ENCODE results near the gene ASAP2.

ASAP2 gene

DNA sequence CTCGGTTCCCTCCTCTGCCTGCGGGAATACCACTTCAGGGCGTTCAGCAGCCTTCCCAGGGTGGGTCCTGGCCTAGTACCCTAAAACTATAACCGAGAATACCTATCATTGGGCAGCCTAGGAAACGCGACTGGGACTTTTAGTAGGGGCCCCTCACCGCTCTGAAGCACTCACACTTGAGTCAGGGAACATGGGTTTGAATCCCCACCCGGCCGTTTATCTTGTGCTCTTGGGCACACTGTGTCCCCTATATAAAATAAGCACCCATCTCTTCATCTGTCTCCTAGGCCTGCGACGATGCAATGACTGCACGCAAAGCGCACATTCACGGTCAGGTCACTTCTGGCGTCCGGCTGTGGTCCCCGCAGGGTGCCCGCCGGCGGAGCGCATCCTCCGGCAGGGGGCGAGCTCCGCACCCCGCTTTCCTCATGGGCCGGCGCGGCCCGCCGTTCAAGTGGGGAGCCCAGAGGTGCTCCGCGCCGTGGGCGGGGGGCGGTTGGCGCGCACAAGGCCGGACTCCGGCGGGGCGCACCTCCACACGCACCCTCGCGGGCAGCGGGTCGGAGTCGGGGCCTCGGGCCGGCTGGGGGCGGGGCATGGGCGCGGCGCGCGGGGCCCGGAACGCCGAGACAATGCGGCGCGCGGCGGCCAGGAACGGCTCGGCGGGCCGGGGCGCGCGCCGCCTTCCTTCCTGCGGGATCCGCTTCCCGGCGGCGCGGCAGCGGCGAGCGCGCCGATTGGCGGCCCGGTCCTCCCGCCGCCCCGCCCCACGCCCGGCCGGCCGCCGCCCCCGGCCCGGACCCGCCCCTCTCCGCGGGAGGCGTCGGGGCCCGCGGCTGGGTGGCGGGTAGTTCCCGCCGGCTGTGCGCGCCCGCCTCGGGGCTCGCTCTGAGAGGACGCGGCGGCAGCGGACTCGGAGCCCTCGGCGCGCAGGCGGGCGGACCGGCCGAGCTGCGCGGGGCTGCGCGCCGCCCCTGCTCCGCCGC is at the start of gene ASAP2:
ASAP2 (plus strand) TSS at position 850 of the 986 bp plus-strand sequence. CDS start 293 bp downstream, outside the sequence.
- H3K9ac ChIP-seq (ENCODE audit: low read length): no peak within 1 kb of the TSS
- H3K4me3 ChIP-seq (ENCODE audit: low read depth, low read length, poor library complexity, severe bottlenecking): peak within 1 kb of the TSS; percentile 51
- no peaks in the 10 kb centered on the region for H3K4me1 ChIP-seq (ENCODE audit: insufficient read depth, low read length, severe bottlenecking)
- no peaks in the 10 kb centered on the region for H3K9me2 ChIP-seq (ENCODE audit: low read depth, low read length)
- H3K9me3 ChIP-seq (ENCODE audit: low read length): no peaks in the 10 kb centered on the region
- no peaks in the 10 kb centered on the region for H3K79me2 ChIP-seq (ENCODE audit: insufficient read depth, low read length)
- no peaks in the 10 kb centered on the region for H3F3A ChIP-seq (ENCODE audit: insufficient read depth, low read length)
- no peaks in the 10 kb centered on the region for H4K20me1 ChIP-seq (ENCODE audit: insufficient read depth, low read length)
- H3K4me2 ChIP-seq (ENCODE audit: low read length): peak within 1 kb of the TSS; percentile 56
- no peaks in the 10 kb centered on the region for H3K36me3 ChIP-seq (ENCODE audit: insufficient read depth, low read length)
- no peak within 1 kb of the TSS for H3K27ac ChIP-seq (ENCODE audit: low read depth, low read length, poor library complexity, severe bottlenecking)
- no peaks in the 10 kb centered on the region; the same call in 1 of the 2 replicates for H3K27me3 ChIP-seq (ENCODE audit: insufficient read depth, low read length)
- no peak within 1 kb of the TSS for H2AFZ ChIP-seq (ENCODE audit: low read length)
- TF ChIP-seq, protein P1, sequence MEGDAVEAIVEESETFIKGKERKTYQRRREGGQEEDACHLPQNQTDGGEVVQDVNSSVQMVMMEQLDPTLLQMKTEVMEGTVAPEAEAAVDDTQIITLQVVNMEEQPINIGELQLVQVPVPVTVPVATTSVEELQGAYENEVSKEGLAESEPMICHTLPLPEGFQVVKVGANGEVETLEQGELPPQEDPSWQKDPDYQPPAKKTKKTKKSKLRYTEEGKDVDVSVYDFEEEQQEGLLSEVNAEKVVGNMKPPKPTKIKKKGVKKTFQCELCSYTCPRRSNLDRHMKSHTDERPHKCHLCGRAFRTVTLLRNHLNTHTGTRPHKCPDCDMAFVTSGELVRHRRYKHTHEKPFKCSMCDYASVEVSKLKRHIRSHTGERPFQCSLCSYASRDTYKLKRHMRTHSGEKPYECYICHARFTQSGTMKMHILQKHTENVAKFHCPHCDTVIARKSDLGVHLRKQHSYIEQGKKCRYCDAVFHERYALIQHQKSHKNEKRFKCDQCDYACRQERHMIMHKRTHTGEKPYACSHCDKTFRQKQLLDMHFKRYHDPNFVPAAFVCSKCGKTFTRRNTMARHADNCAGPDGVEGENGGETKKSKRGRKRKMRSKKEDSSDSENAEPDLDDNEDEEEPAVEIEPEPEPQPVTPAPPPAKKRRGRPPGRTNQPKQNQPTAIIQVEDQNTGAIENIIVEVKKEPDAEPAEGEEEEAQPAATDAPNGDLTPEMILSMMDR (IDR thresholded peaks at IDR 0.05; ENCODE audit: low read length): peak; percentile 49
- no peak for TF ChIP-seq EZH2 (IDR thresholded peaks at IDR 0.05; ENCODE audit: borderline replicate concordance, low read length)

DNA sequence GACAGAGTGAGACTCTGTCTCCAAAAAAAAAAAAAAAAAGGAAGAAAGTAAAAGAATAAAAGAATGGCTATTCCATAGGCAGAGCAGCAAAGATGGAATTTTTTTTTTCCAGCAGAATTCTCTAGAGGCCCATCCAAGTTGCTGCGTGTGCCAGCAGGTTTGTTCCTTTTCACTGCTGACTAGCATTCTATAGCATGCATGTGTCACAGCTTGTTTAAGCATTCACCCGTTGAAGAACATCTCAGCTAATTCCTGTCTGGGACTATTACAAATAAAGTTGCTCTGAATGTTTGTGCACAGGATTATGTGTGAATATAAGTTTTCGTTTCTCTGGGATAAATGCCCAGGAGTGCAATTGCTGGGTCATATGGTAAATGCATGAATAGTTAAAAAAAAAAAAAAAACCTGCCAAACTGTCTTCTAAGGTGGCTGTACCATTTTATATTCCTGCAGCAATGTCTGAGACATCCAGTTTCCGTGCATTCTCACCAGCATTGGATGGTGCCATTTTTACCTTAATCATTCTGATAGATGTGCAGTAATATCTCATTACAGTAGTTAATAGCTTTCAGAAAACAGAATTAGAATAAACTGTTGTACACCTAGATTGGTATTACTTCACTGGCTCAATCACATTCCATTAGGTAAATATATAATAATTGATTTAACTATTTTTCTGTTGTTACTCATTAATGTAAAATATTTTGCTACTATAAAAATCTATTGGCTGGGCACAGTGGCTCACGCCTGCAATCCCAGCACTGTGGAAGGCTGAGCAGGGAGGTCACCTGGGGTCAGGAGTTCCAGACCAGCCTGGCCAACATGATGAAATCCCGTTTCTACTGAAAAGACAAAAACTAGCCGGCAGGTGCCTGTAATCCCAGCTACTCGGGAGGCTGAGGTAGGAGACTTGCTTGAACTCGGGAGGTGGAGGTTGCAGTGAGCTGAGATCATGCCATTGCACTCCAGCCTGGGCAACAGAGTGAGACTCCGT is 47.5 kb upstream of the ASAP2 start:
- TF ChIP-seq, protein P1 (IDR thresholded peaks at IDR 0.05; ENCODE audit: low read length): no peak
- TF ChIP-seq EZH2 (IDR thresholded peaks at IDR 0.05; ENCODE audit: borderline replicate concordance, low read length): no peak
- Histone ChIP-seq H3K9ac (ENCODE audit: low read length) (no peak overlapping the region), H3K79me2 (ENCODE audit: insufficient read depth, low read length) (no peaks in the 10 kb centered on the region), H3K27me3 (ENCODE audit: insufficient read depth, low read length) (no peaks in the 10 kb centered on the region; the same call in 1 of the 2 replicates), H3K36me3 (ENCODE audit: insufficient read depth, low read length) (no peaks in the 10 kb centered on the region), H3K4me1 (ENCODE audit: insufficient read depth, low read length, severe bottlenecking) (no peaks in the 10 kb centered on the region), H3F3A (ENCODE audit: insufficient read depth, low read length) (no peaks in the 10 kb centered on the region), H3K4me2 (ENCODE audit: low read length) (no peak overlapping the region), H3K4me3 (ENCODE audit: low read depth, low read length, poor library complexity, severe bottlenecking) (no peak overlapping the region), H2AFZ (ENCODE audit: low read length) (no peak overlapping the region), H3K27ac (ENCODE audit: low read depth, low read length, poor library complexity, severe bottlenecking) (no peak overlapping the region), H3K9me2 (ENCODE audit: low read depth, low read length) (no peaks in the 10 kb centered on the region), H3K9me3 (ENCODE audit: low read length) (no peaks in the 10 kb centered on the region), H4K20me1 (ENCODE audit: insufficient read depth, low read length) (no peaks in the 10 kb centered on the region)

DNA sequence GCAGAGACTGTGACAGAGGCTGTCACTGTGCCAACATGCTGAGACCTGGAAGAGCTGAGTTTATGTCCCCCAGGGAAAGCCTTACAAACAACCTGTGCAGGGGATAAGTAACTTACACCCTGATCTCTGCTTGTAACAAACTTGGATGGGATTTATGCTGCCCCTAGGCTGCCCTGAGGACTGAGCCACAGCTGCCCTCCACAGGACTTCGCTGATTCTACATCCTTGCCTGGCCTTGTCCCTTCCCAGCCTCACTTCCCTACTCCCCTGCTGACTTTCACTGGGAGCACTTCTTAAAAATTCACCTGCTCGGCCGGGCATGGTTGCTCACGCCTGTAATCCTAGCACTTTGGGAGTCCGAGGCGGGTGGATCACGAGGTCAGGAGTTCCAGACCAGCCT is 45.9 kb upstream of the ASAP2 start:
- no peak for TF ChIP-seq EZH2 (IDR thresholded peaks at IDR 0.05; ENCODE audit: borderline replicate concordance, low read length)
- TF ChIP-seq, protein P1 (IDR thresholded peaks at IDR 0.05; ENCODE audit: low read length): no peak
- Histone ChIP-seq H3K4me2 (ENCODE audit: low read length) (no peak overlapping the region), H3K27ac (ENCODE audit: low read depth, low read length, poor library complexity, severe bottlenecking) (no peak overlapping the region)

More for the DNA sequence above, 45.9 kb upstream of the ASAP2 start:
- Histone ChIP-seq H3F3A (ENCODE audit: insufficient read depth, low read length) (no peaks in the 10 kb centered on the region), H3K4me3 (ENCODE audit: low read depth, low read length, poor library complexity, severe bottlenecking) (no peak overlapping the region), H3K36me3 (ENCODE audit: insufficient read depth, low read length) (no peaks in the 10 kb centered on the region), H4K20me1 (ENCODE audit: insufficient read depth, low read length) (no peaks in the 10 kb centered on the region), H3K79me2 (ENCODE audit: insufficient read depth, low read length) (no peaks in the 10 kb centered on the region), H3K9me2 (ENCODE audit: low read depth, low read length) (no peaks in the 10 kb centered on the region), H3K9ac (ENCODE audit: low read length) (no peak overlapping the region), H3K4me1 (ENCODE audit: insufficient read depth, low read length, severe bottlenecking) (no peaks in the 10 kb centered on the region), H3K27me3 (ENCODE audit: insufficient read depth, low read length) (no peaks in the 10 kb centered on the region; the same call in 1 of the 2 replicates), H3K9me3 (ENCODE audit: low read length) (no peaks in the 10 kb centered on the region), H2AFZ (ENCODE audit: low read length) (no peak overlapping the region)
